Measurements from ENCODE around the gene SMAD7. TPM values are rescaled to one million over a fixed set of nuclear protein-coding genes. Genes with fewer than 3 reads are reported as not detected.
"Not testable (repeated sequence)": the region's sequence is repeated elsewhere in the genome, so short reads cannot be mapped to it uniquely, and the experiment has no call there.

The SMAD7 gene
- polyA plus RNA-seq, 1 donor: 7.4 TPM

DNA sequence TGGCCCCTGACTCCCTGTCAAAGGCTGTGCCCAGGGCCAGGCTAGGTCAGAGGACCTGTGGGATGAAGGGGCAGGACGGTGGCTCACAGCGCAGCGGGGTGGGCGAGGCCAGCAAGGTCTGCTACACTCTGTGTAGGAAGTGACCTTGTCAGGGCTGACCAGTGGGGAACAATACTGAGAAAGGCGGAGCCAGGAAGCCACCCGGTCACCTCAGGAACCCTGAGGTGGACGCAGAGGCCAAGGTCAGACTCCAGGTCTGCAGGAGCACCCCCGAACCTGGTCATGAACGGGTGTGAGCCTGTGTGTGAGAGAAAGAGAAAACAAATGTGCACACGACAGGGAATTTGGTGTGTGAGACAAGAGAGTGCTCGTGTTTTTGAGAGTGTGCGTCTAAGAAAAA is 72.3 kb downstream of the SMAD7 start:
- DNase-seq (ENCODE audit: low read depth): no peak

DNA sequence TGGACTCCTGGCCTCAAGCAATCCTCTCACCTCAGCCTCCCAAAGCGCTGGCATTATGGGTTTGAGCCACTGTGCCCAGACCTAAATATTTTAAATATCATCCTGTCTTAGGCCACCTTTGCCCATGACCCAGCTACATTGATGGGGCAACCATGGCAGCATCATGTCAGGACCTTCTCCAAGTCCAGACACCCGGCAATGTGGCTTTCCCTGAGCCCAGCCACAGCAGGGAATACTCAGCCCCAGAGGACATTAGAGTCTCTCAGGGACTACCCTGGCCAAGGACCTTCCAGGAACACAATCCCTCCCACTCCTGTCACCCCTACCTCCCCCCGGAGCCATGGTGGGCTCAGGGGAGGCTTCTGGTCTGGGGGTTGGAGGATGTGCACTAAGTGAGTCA is 72.8 kb downstream of the SMAD7 start:
- no peak for DNase-seq (ENCODE audit: low read depth)

DNA sequence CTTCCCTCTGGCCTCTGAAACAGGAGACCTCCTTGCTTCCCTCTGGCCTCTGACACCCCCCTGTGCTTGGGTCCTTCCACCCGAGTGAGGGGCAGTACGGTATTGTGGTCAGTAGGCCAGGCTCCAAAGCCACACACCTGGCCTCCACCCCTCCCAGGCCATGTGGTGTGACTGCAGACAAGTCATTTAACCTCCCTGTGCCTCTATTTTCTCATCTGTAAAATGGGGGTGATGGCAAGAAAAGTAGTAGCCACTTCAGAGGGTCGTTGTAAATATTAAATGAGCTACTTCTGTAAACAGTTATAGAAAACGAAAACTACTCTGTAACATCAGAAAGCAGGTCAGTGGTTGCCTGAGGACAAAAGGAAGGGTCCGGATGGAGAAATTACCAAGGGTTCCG is 74.2 kb downstream of the SMAD7 start:
- DNase-seq (ENCODE audit: low read depth): no peak

DNA sequence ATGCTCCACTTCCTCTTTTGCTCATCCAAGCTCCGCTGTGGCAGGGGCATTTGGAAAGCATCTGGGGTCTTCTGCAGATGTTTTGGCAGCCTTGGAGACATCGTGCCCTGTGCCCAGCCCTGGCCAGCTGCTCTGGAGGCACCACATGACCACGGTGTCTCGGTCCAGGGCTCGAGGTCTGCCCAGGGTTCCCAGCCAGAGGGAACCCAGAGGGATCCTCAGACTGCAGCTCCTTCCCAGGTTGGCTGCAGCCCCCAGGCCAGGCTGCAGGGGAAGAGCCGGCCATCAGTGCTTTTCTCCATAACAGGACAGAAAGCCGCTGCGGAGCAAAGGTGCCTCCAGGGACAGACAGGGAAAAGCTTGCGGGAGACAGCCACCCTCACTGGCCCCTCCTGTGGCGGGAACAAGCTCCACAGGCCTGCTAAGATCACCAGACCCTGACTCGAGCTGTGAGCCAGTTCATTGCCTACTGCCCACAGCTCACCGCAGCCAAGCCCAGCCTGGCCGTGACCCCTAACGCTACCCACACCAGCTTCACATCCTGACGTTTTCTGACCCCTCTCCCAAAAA is 74.7 kb downstream of the SMAD7 start:
- DNase-seq (ENCODE audit: low read depth): no peak

DNA sequence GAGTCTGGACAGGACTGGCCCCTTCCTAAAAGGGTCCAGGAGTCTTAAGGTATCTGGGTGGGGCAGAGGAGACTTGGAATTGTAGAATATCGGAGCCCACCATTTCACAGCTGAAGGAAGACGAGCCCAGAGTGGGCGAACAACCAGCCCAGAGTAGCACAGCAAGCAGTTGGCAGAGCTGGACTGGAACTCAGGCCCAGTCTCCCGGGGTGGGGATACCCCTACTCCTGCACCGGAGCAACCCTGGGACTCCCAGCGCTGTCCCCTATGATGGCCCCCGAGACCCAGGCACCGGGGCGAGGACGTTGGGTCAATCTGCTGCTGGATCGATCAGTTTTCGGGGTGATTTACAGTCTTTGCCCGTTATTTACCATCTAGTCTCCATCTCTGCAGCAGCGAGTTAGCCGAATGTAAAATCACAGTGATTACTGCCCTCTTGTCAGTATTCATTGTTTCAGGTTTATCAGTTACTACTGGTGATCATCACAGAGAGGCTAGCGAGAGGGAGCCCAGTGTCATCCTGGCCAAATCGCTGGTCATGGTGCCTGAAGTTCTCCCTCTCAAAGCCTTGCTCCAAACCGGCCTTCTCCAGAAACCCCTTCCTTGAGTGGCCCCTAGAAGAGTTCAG is 75.3 kb downstream of the SMAD7 start:
- DNase-seq (ENCODE audit: low read depth): no peak

DNA sequence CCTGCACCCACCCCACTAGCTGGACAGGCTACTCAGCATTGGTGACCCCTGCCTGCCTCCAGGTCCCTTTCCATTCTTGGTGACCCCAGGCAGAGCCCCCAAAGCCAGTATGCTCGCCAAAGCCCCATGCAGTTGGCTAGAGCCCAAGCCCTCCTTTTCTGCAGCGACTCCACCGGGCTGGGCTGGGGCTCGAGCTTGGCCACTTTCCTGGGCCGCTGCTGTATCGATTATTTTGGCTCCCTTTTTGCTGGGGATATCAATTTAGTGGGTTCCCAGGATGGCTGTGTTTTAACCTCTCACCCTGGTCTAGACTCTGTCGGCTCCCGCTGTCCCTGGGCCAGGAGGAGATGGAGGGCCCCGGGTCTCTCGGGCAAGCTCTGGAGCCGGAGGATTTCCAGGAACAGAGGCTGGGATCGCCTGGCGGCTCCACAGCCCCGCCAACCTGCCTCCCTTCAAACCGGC is 76.0 kb downstream of the SMAD7 start:
- no peak for DNase-seq (ENCODE audit: low read depth)

DNA sequence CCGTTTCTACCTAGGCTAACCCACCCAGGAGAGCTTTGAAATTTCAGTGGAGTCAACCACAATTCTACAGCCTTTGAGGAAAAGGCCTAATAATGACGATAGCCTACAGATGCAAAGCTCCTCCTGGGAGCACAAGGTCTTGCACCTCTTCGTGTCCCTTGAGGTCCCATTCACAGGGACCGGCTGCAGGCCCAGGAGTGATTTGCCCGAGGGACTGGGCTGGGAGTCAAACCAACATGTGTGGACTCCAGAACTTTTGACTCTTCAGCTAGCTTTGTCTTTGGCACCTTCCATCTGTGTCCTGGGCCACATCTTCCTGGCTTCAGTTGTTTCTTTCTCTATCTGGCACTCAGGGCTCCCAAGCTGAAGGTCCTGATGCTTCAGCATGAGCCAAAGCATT is 76.5 kb downstream of the SMAD7 start:
- DNase-seq (ENCODE audit: low read depth): no peak

DNA sequence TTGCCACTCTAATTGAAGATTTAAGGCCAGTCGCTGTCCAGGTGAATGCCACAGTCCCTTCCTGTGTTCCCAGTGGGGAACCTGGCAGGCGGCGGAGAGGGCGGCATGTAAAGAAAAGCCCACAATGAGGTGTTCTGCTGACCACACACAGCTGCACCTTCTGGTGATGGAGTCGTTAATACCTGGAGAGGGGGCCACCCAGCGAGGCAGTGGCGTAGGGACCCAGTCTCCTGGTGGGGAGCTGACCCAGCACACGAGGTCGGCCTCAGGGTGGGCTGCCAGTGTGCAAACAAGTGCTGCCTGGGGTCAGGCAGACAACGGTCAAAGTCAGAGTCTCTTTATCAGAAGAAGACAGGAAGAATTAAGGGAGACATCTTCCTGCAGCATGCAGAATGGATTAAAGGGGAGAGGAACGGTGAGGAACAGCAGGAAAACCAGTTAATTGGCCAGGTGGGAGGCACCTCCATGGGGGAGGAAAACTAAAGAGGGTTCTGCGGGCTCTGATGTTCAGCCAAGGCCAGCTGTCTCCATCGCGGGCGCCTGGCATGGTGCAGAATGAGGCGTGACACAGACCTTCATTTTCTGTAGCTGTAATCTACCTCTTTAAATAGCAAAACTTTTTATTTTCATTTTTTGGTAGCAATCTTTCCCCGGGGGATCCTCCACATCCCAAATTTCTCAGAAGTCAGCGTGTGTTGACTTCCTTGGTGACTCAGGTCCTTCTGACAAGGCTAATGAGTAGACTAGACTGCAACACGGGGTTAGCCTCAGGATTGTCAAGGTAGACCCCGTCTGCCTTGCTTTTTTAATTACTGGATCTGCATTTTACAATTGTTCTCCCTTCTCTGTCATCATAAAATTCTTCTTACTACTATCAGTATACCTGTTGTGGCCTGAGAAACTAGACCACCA is 78.3 kb downstream of the SMAD7 start:
- no peak for DNase-seq (ENCODE audit: low read depth)

DNA sequence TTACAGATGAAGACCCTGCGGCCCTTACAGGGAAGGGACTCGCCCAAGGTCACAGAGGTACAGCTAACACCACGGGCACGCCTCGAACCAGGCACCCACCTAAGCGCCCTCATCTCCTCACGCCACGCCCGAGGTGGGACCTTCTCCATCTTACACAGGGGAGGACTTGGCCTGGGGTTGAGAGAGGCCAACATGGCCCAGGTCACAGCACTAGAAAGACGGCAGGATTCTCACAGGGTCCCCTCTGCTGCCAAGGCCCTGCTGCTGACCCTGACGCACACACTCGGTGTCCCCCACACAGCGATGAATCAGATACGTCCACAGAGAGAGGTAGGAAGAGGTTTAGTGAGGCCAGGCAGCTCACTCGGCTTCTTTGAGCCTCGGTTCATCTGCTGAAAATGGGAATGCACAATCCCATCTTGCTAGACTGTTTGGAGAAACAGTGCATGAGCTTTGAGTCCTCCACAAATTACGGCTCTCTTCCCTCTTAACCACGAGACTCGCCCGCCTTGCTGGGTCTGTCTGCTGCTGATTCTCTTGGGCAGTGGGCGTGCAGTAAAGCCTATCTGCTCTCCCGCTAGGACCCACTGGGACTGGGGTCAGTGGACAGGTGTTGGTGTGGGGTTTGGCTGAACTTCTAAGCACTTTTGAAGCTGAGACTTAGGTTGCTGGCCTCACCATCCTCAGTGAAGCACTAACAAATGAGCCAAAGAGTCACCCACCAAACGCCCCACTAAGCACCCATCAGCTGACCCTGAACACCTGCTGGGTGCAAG is 79.2 kb downstream of the SMAD7 start:
- no peak for DNase-seq (ENCODE audit: low read depth)

DNA sequence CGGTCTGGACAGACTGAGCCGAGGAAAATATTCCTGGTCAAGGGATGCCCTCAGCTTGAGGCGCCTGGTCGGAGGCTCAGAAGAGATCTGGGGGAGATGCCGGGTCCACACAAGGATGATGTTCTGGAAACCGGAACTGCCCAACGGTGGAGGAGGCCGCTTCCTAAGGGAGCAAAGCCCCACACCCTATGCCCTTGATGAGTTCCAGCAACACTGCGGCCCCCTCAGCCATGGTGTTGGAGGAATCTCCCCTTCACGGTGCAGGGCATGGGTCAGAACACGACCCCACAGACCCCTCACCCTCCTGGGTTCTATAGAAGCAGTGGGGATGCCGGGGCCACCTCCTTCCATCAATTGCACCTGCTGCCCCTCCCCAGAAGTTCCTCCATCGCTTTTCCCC is 79.8 kb downstream of the SMAD7 start:
- DNase-seq (ENCODE audit: low read depth): not testable (repeated sequence)

Data from forelimb muscle (tissue), 1 donor.